MG63 (cell line): Measurements from ENCODE around the gene CEP295NL. TPM values are rescaled to one million over a fixed set of nuclear protein-coding genes. Genes with fewer than 3 reads are reported as not detected.

ENCODE experiments used
- total RNA-seq: library from RNA; depleted of rRNA; stranded (reverse); fragments of >200 nt; shearing (Covaris generic); gene quantifications from 2 replicates; pipeline ENCODE4 v1.2.3, GENCODE V29; 2014; ENCODE audit warnings: low replicate concordance; rRNA removed

Gene CEP295NL
- total RNA-seq, 1 experiment from 2014 or later: not detected

Other genes starting within 250 kb of the CEP295NL start
- gene CYTH1, start 120.9 kb downstream of the CEP295NL start, total RNA-seq: 11.2 and 17.2 TPM in 2 replicates
- 16.3 and 33.4 TPM in 2 replicates for gene USP36, start 62.4 kb downstream of the CEP295NL start, total RNA-seq
- 127 and 145 TPM in 2 replicates for gene TIMP2, start 22.2 kb upstream of the CEP295NL start, total RNA-seq
- gene LGALS3BP, start 76.7 kb upstream of the CEP295NL start, total RNA-seq: 204 and 434 TPM in 2 replicates
- 107 and 112 TPM in 2 replicates for gene CANT1, start 106.6 kb upstream of the CEP295NL start, total RNA-seq
- gene C1QTNF1, start 121.0 kb upstream of the CEP295NL start, total RNA-seq: 23.1 and 38.4 TPM in 2 replicates
- 10.5 and 12.4 TPM in 2 replicates for gene ENGASE, start 171.6 kb upstream of the CEP295NL start, total RNA-seq